Activated CD4-positive, alpha-beta T cell treated with anti-CD3 and anti-CD28 coated beads for 48 hours (primary cell): ENCODE results near the gene TMPRSS2.

Experiments
- DNase-seq: peaks from one replicate; pipeline ENCODE4 v3.0.0-alpha.2; 2020

TMPRSS2 gene

GRCh38 chr21:41507521-41508414 lies at the start of gene TMPRSS2:
TSS of gene TMPRSS2 (minus strand) at chr21:41508158. CDS start at chr21:41498133, 10,025 bp downstream.
- DNase-seq = no peak

GRCh38 chr21:41555057-41555456 lies 47.1 kb upstream of the TMPRSS2 start:
- DNase-seq = no peak

GRCh38 chr21:41552254-41552653 lies 44.3 kb upstream of the TMPRSS2 start:
- DNase-seq = no peak

DNA sequence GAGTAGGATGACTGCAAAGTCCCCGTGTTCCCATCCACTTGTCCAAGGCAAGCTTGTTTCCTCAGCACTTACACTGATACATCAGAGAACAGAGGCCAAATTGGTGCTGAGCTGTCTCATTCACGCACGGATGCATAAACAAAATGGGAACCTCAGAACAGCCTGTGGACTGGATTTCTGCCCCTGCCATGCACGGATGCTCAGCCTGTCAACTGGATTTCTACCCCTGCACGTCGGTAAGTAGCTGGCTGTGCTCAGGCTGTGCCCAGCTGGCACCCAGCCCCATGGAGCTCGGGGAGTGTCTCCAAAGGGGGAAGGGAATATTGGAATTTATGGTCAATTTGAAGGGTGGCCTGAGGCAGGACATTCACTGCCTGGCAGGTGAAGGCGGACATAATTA lies 40.8 kb upstream of the TMPRSS2 start:
- DNase-seq = no peak

DNA sequence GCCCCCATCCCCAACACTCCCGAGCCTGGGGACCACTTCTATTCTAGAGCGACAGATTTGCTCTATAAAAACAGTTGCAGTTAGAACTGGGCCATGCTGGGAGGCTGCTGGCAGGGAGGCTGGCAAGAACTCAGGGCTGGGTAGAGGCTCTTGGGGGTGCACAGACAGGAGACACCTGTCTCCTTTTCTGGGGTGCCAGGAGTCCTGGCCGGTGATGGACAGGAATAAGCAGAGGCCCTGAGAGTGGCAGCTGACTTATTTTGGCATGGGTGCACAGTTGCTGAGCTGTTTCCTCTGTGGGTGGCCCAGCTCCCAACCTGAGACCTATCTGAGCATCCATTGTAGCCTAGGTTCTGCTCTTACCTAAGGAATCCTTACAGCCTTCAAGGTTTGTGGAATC lies 39.2 kb upstream of the TMPRSS2 start:
- DNase-seq = no peak

DNA sequence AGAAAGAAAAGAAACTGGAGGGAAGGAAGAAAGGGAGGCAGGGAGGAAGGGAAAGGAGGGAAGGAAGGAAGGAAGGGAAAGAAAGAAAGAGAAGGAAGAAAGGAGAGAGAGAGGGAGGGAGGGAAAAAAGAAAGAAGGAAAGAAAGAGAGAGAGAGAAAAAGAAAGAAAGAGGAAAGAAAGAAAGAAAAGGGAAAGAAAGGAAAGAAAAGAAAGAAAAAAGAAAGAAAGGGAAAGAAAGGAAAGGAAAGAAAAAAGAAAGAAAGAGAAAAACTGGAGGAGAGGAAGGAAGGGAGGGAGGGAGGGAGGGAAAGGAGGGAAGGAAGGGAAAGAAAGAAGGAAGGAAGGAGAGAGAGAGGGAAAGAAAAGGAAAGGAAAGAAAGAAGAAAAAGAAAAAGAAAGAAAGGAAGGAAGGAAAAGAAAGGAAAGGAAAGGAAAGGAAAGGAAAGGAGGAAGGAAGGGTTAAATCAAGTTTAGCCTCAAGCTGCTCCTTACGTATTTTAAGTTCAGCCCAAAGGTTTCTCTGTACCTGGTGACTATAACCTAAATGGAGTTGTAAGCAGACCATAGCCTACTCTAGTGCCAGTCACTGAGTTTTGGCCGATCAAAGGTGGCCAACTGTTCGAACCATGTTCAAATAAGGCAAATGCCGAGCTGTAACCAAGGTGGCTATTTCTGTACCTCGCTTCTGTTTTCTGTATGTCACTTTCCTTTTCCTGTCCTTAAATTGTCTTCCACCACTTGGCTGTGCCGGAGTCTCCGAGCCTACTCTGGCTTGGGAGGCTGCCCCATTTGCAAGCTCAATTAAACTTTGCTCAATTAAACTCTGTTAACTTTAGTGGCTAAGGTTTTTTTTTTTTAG lies 37.8 kb upstream of the TMPRSS2 start:
- DNase-seq = no peak

DNA sequence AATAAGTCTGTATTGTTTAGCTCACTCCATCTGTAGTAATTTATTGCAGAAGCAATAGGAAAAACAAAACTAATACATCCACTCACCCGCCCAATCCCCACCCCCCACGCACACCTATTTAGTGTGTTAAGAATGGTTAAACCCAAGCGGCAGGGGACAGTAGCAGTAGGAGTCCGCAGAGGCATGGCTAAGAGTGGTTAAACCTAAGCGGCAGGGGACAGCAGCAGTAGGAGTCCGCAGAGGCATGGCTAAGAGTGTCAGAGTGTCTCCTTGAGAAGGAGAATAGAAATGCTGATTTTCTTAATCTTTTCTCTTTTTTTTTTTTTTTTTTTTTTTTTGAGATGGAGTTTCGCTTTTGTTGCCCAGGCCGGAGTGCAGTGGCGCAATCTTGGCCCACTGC lies 34.8 kb upstream of the TMPRSS2 start:
- DNase-seq = no peak

DNA sequence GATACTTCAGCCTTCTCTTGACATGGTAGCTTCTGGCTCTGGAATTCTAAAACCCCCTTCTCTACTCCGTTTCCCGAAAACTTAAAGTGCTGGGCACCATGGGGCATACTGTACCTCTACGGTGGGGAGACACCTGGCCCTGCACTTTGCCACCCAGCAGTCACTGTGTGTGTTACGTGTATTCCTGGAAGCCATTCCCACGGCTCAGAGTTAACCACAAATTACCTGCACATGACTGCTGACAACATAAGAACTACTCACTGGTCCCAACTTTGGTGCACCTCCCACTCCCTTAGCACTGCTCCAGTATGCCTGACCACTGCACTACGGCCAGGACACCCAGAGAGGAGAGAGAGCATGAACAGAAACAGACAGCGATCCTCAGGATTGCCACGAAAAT lies 29.4 kb upstream of the TMPRSS2 start:
- DNase-seq = no peak

GRCh38 chr21:41536827-41537103 lies 28.8 kb upstream of the TMPRSS2 start:
- no peak for DNase-seq

DNA sequence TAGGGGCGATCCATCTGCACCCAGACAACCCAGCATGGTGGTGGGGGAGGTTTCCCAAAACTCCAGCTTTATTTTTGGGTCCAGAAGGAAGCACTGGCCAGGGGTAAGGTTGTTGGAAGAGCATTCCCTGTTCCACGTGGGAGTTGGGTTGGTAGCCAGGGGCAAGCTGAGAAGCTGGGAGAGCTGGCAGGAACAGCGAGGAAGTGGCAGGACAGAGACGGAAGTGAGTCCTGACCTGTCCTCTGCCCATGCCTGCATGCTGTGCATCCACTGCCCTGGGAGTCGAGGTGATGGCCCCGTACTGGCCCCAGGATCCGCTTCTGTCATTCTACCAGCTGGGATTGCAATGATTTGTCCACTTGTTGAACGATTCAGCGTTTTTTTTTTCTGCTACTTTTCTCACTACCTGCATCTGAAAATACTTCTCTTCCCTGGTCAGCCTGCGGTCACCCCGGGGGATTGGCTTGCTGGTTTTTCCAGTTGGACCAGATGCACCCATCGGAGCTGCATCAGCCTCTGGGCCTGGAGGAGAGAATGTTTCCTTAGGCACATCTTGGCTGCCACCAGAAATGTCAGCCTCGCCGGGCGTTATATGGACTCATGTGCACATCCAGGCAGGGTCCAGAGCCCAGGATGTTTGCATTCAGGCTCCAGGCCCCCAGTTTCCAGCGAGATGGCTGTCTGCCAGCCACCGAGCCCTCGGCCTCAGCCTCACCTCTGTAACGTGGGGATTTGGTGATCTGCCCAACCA lies 28.3 kb upstream of the TMPRSS2 start:
- no peak for DNase-seq

- no peak for DNase-seq
Observed at GRCh38 chr21:41530366-41530765, 22.4 kb upstream of the TMPRSS2 start.

DNA sequence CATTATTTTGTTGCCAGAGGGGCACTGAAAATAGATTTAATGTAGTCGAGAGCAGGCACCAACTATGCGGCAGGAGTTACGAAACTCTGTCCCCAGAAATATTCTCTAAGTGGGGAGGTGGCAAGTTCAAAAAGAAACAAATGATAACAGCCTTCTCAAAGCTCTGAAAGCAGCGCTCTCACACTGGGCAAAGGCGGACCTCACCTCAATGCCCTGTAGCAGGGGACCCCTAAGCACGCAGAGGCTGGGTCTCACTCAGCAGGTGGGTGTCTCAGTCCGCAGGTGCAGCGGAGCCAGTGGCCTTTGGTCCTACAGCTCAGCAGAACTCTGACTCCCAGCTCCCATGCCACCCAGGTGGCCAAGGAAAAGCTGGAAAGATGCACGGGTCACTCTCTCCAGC lies 21.8 kb upstream of the TMPRSS2 start:
- DNase-seq = no peak

DNA sequence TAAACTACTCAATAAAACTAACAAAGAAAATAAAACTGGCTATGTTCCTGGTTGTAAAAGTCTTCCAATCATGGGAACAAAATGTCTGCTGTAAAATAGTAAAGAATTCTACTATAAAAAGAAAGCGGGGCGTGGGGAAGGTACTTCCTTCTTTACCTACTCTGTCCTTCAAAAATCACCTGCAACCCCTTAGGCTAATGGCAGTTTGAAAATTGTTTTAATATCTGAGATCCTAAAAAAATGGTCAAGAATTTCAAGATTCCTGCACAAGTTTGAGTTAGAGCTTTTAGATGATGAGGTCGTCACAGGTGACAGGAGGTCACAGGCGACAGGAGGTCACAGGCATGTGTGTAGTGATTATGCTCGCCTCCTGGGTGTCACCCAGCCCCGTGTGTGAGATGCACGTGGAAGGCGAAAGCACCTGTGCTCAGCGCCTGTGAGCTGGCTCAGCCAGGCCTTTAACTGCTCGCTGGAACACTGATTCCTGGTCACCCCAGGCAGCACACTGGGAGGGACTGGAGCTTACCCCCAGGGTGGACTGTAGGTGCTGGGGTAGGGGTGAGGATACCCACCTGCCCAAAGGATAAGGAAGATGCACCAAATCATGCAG lies 18.6 kb upstream of the TMPRSS2 start:
- DNase-seq = no peak

DNA sequence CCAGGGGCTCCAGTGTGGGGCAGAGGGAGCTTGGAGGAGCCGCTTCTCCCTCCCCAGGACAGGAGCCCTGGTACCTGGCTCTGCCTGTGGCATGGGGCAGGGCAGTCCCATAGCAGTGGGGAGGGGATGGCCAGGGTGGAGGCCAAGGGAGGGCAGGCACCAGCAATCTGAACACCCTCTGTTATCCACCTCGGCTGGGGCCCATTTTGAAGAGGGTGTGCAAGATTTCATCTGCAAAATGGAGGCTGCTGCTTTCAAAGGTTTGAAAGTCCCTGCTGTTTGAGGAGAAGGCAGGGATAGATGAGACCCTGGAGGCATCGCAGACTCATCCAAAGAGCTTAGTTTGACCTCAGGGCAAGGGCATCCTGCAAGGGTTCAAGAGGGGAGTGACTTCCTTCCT lies 15.2 kb upstream of the TMPRSS2 start:
- no peak for DNase-seq

DNA sequence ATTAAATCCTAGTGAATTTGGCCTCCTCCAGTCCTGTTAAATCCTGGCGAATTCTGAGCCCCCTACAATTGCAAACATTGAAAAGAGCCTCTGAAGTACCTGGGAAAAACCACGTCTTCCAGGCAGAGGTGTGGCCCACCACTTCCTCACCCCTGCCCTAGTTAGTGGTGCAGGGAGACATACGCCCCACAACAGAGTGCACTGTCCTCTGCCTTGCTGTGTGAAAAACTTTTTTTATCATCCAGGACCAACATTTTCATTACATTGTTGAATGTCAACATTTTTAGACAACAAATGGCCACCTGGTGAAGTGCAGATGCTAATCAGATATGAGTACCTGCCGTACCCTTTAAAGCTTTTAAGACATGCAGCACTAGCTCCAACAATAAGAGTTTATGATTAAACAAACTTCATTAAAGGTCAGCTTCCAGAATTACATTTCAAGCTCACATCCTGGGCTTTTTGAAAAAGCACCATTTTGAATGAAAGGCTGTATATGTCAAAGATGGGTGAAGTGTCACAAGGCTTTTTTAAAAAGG lies 13.6 kb upstream of the TMPRSS2 start:
- DNase-seq = no peak

- DNase-seq = no peak
Observed at GRCh38 chr21:41520560-41521442, 12.8 kb upstream of the TMPRSS2 start.

DNA sequence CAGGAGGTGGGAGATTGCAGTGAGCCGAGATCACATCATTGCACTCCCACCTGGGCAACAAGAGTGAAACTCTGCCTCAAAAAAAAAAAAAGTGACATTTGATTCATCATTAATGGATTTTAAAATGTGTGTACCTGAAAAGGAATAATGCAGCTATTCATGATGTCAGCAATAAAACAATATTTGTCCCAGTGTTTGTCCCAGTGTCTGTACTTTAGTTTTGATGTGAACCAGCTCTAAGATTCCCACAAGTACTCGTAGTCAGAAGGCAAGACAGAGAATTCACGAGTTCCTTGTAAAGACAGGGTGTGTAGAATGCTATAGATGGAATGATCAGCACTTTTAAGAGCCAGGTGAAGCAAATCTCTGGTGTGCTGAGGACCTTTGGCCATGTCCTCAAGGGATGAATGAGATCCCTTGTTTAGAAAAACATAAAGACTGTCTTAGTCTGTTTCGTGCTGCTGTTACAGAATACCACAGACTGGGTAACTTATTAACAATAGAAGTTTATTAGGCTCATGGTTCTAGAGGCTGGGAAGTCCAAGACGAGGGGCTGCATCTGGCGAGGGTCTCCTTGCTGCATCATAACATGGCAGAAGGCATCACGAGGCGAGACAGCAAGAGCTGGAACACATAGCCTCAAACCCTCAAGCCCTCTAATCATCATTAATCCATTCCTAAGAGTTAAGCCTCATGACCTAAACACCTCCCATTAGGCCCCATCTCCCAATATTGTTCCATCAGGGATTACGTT lies 12.0 kb upstream of the TMPRSS2 start:
- no peak for DNase-seq

GRCh38 chr21:41518757-41519156 lies 10.8 kb upstream of the TMPRSS2 start:
- no peak for DNase-seq

GRCh38 chr21:41511858-41512257 lies 3.9 kb upstream of the TMPRSS2 start:
- no peak for DNase-seq

GRCh38 chr21:41510500-41510899 lies 2.5 kb upstream of the TMPRSS2 start:
- DNase-seq = no peak

DNA sequence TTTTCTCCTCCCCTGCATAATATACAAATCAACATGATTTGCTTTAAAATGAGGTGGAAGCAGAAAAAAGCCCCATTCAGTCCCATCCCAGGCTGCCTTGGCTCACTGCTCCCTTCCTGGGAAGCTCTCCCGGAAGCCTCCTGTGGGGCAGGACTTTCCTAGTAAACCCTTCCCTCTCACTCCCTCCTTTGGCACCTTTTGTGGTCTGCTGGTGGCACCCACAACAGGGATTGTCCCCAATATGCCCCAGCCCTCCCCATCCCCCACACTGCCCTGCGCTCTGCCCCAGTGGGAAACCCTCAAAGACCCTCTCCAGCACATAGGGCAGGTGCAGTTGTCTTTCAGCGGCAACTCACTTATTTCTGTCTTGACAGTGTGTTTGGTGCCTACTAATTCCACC lies 1.8 kb upstream of the TMPRSS2 start:
- no peak for DNase-seq
